ENCODE data around the gene PSMA8. TPM values are rescaled to one million over a fixed set of nuclear protein-coding genes. Genes with fewer than 3 reads are reported as not detected.
"Not testable (repeated sequence)": the region's sequence is repeated elsewhere in the genome, so short reads cannot be mapped to it uniquely, and the experiment has no call there.

Gene PSMA8
- total RNA-seq, 4 donors from 2014 or later = not detected

- H3K9me3 ChIP-seq = no peaks in the 10 kb centered on the region
- no peaks in the 10 kb centered on the region for H3K4me1 ChIP-seq
- H3K4me3 ChIP-seq = peak overlapping the region in 1 of 4 donors; percentile 2
- no peak for DNase-seq (ENCODE audit: low spot score in 2 of 2)
- TF ChIP-seq POLR2A (IDR thresholded peaks at IDR 0.05) (no peak), CTCF (IDR thresholded peaks at IDR 0.05) (no peak), EP300 (IDR thresholded peaks at IDR 0.05) (no peak)
- no peaks in the 10 kb centered on the region for H3K36me3 ChIP-seq
- 88 to 89% methylated on average over 6 of the region's 6 CpGs for WGBS, 2 donors
- no peaks in the 10 kb centered on the region for H3K27me3 ChIP-seq
- no peak overlapping the region for H3K27ac ChIP-seq
Measured at GRCh38 chr18:26134107-26134506, 438 bp downstream of the PSMA8 start.

GRCh38 chr18:26135548-26135947, 1.9 kb downstream of the PSMA8 start:
- 79 to 98% methylated on average over 1 of the region's 1 CpG for WGBS, 2 donors
- Histone ChIP-seq H3K9me3 (no peaks in the 10 kb centered on the region), H3K27ac (no peak overlapping the region), H3K4me1 (no peaks in the 10 kb centered on the region), H3K4me3 (no peak overlapping the region), H3K27me3 (no peaks in the 10 kb centered on the region), H3K36me3 (no peaks in the 10 kb centered on the region)
- TF ChIP-seq POLR2A (IDR thresholded peaks at IDR 0.05) (no peak), CTCF (IDR thresholded peaks at IDR 0.05) (no peak), EP300 (IDR thresholded peaks at IDR 0.05) (no peak)
- DNase-seq (ENCODE audit: low spot score in 2 of 2) = no peak

- H3K4me1 ChIP-seq = no peaks in the 10 kb centered on the region
- no peak for DNase-seq (ENCODE audit: low spot score in 2 of 2)
- H3K36me3 ChIP-seq = no peaks in the 10 kb centered on the region
- H3K4me3 ChIP-seq = no peak overlapping the region
- H3K27me3 ChIP-seq = no peaks in the 10 kb centered on the region
- H3K9me3 ChIP-seq = no peaks in the 10 kb centered on the region
- H3K27ac ChIP-seq = no peak overlapping the region
- WGBS, 2 donors = 59 to 65% methylated on average over 3 of the region's 3 CpGs
- TF ChIP-seq POLR2A (IDR thresholded peaks at IDR 0.05) = no peak
- TF ChIP-seq CTCF (IDR thresholded peaks at IDR 0.05) = no peak
- TF ChIP-seq EP300 (IDR thresholded peaks at IDR 0.05) = no peak
Measured at GRCh38 chr18:26157326-26157725, 23.7 kb downstream of the PSMA8 start.

- 54 to 62% methylated on average over 3 of the region's 3 CpGs for WGBS, 2 donors
- Histone ChIP-seq H3K9me3 (no peaks in the 10 kb centered on the region), H3K4me3 (no peak overlapping the region), H3K36me3 (no peaks in the 10 kb centered on the region), H3K27me3 (no peaks in the 10 kb centered on the region), H3K4me1 (no peaks in the 10 kb centered on the region), H3K27ac (no peak overlapping the region)
- TF ChIP-seq EP300 (IDR thresholded peaks at IDR 0.05) (no peak), POLR2A (IDR thresholded peaks at IDR 0.05) (no peak), CTCF (IDR thresholded peaks at IDR 0.05) (no peak)
- no peak for DNase-seq (ENCODE audit: low spot score in 2 of 2)
Measured at GRCh38 chr18:26159353-26159752, 25.7 kb downstream of the PSMA8 start.

GRCh38 chr18:26164571-26164970, 30.9 kb downstream of the PSMA8 start:
- H3K9me3 ChIP-seq = no peaks in the 10 kb centered on the region
- 80 to 81% methylated on average over 2 of the region's 2 CpGs for WGBS, 2 donors
- no peak for DNase-seq (ENCODE audit: low spot score in 2 of 2)

GRCh38 chr18:26167592-26167991, 33.9 kb downstream of the PSMA8 start:
- not testable (repeated sequence) for H3K4me3 ChIP-seq; H3K4me1 ChIP-seq; H3K27ac ChIP-seq; H3K9me3 ChIP-seq; H3K27me3 ChIP-seq; DNase-seq (ENCODE audit: low spot score in 2 of 2); H3K36me3 ChIP-seq
- 88 to 90% methylated on average over 1 of the region's 1 CpG for WGBS, 2 donors

More at GRCh38 chr18:26164571-26164970, 30.9 kb downstream of the PSMA8 start:
- TF ChIP-seq POLR2A (IDR thresholded peaks at IDR 0.05) (no peak), EP300 (IDR thresholded peaks at IDR 0.05) (no peak), CTCF (IDR thresholded peaks at IDR 0.05) (no peak)
- no peaks in the 10 kb centered on the region for H3K27me3 ChIP-seq
- H3K4me3 ChIP-seq = no peak overlapping the region
- H3K36me3 ChIP-seq = no peaks in the 10 kb centered on the region
- H3K27ac ChIP-seq = no peak overlapping the region
- no peaks in the 10 kb centered on the region for H3K4me1 ChIP-seq
